Measurements from ENCODE around the gene DFFB. TPM values are rescaled to one million over a fixed set of nuclear protein-coding genes. Genes with fewer than 3 reads are reported as not detected.

Gene DFFB
- total and polyA plus RNA-seq, 2 of the 13 experiments (the other 11 are each of a cell fraction or from before 2014, with no cell fraction given) = 4.6 to 9.3 TPM

- TF ChIP-seq ZNF138 (CRISPR knock-in tag; IDR thresholded peaks at IDR 0.05; ENCODE audit: low read depth) (0 out of 2 replicates have a peak, but pooled peaks have one; percentile 56), ELF3 (CRISPR knock-in tag; IDR thresholded peaks at IDR 0.05) (peak; percentile 93), KDM2A (CRISPR knock-in tag; IDR thresholded peaks at IDR 0.05; ENCODE audit: borderline replicate concordance, low read depth) (peak; percentile 82), WIZ (CRISPR knock-in tag; IDR thresholded peaks at IDR 0.05) (no peak), ZNF546 (CRISPR knock-in tag; conservative IDR thresholded peaks at IDR 0.05) (peak; percentile 17; the same call in 1 of the 2 replicates), HNRNPK (IDR thresholded peaks at IDR 0.05; ENCODE audit: low read depth, low read length, poor library complexity, severe bottlenecking) (no peak), MAX (IDR thresholded peaks at IDR 0.05) (peak; percentile 93), CSRNP1 (CRISPR knock-in tag; IDR thresholded peaks at IDR 0.05) (peak; percentile 76; the same call in 1 of the 2 replicates), ZNF737 (CRISPR knock-in tag; IDR thresholded peaks at IDR 0.05; ENCODE audit: borderline replicate concordance) (no peak), ZKSCAN8 (CRISPR knock-in tag; IDR thresholded peaks at IDR 0.05; ENCODE audit: borderline replicate concordance) (peak; percentile 62; the same call in 1 of the 2 replicates), RBM39 (IDR thresholded peaks at IDR 0.05; ENCODE audit: low read depth, low read length, poor library complexity, severe bottlenecking) (no peak), ETS1 (CRISPR knock-in tag; IDR thresholded peaks at IDR 0.05) (no peak), HMGXB4 (CRISPR knock-in tag; IDR thresholded peaks at IDR 0.05; ENCODE audit: borderline replicate concordance in 1 of 2, low read depth in 1 of 2) (peak; percentile 71 to 82), ZNF256 (CRISPR knock-in tag; conservative IDR thresholded peaks at IDR 0.05) (0 out of 2 replicates have a peak, but pooled peaks have one; percentile 23), ZNF280B (CRISPR knock-in tag; IDR thresholded peaks at IDR 0.05; ENCODE audit: borderline replicate concordance) (no peak)
- TF ChIP-seq, protein P1, sequence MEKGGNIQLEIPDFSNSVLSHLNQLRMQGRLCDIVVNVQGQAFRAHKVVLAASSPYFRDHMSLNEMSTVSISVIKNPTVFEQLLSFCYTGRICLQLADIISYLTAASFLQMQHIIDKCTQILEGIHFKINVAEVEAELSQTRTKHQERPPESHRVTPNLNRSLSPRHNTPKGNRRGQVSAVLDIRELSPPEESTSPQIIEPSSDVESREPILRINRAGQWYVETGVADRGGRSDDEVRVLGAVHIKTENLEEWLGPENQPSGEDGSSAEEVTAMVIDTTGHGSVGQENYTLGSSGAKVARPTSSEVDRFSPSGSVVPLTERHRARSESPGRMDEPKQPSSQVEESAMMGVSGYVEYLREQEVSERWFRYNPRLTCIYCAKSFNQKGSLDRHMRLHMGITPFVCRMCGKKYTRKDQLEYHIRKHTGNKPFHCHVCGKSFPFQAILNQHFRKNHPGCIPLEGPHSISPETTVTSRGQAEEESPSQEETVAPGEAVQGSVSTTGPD (CRISPR knock-in tag; IDR thresholded peaks at IDR 0.05) = 0 out of 2 replicates have a peak, but pooled peaks have one; percentile 56
- TF ChIP-seq, protein P2, sequence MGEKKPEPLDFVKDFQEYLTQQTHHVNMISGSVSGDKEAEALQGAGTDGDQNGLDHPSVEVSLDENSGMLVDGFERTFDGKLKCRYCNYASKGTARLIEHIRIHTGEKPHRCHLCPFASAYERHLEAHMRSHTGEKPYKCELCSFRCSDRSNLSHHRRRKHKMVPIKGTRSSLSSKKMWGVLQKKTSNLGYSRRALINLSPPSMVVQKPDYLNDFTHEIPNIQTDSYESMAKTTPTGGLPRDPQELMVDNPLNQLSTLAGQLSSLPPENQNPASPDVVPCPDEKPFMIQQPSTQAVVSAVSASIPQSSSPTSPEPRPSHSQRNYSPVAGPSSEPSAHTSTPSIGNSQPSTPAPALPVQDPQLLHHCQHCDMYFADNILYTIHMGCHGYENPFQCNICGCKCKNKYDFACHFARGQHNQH (CRISPR knock-in tag; IDR thresholded peaks at IDR 0.05) = peak; percentile 62; the same call in 1 of the 2 replicates
These were observed at the start of gene DFFB, which contains the start of gene CEP104 (continued) for GRCh38 chr1:3856923-3857790.

Data from HepG2 (cell line).